HG02798 (cell line): ENCODE measurements around the gene SOCS6.
"Not testable (repeated sequence)": the region's sequence is repeated elsewhere in the genome, so short reads cannot be mapped to it uniquely, and the experiment has no call there.

ENCODE experiments used
- ATAC-seq: cut with Tn5 transposase; IDR thresholded peaks from one replicate; pipeline ENCODE4 v1.9.1; 2021; ENCODE audit warnings: mild to moderate bottlenecking; ENCODE audit not compliant: unreplicated experiment, poor library complexity

Gene SOCS6

DNA sequence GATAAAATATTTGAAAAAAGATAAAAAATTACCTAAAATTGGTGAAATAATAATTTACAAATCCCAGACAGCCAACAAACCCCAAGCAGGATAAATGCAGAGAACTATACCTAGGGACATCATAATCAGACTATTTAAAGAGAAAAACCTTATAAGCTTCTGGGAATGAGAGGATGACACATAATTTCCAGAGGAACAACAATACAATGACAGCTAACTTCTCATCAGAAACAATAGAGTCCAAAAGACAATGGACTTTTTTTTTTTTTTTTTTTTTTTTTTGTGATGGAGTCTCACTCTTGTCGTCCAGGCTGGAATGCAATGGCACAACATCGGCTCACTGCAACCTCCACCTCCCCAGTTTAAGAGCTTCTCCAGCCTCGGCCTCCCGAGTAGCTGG is 65.2 kb downstream of the SOCS6 start:
- no peak for ATAC-seq

DNA sequence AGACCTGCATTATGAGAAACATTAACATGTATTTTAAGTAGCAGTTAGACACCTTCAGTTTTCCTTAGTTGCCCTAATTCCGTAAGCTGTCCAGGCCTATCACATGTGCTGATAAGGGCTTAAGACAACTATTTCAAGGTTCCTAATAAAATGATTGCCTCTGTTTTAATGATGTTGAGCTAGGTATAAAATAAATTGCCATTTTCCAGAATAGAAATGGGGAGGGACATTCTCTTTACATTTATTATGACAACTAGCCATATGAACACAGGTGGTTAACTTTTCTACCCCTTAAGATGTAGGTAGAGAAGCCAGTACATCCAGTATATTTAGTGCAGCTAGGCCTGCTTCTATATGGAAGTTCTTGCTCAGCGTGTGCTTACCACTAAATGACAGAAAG is 65.9 kb downstream of the SOCS6 start:
- ATAC-seq = no peak

DNA sequence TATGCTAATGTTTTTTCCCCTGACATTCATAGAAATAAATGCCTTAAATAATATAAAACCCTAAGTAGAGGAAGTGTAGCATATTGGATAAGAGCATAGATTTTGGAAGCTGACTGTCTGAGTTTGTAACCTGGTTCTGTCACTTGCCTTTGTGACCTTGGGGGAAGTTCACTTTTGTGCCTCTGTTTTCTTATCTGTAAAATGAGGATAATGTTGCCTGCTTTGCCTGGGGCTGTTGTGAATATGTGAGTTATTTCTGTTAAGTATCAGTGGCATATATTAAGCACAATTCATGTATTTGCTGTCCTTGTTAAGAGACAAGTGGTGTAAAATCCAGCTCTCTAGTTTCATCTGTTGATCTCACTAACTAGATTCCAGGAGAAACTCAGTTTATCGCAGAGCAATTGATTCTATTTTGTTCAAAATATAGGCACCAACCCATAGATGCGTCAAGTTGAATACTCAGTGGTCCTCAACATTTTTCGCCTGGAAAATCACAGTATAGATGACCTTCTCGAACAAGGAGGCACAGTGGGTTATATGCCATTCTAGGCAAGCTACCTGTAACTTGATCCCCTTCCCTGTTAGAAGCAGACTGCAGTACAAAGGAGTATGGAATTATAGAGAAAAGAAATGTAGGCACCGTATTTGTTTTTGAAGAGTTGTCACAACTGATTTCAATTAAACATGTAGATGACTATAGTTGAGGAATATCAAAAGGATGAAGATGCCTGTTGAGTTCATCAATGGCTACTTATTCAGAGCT is 67.0 kb downstream of the SOCS6 start:
- no peak for ATAC-seq

DNA sequence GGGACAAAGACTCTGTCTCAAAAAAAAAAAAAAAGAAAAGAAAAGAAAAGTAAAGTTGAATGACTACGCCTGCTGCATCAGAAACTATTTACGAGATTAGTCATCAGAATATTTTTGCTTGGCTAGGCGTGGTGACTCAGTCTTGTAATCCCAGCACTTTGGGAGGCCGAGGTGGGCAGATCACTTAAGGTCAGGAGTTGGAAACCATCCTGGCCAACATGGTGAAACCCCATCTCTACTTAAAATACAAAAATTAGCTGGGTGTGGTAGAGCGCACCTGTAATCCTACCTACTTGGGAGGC is 69.2 kb downstream of the SOCS6 start:
- peak; percentile 82 for ATAC-seq

DNA sequence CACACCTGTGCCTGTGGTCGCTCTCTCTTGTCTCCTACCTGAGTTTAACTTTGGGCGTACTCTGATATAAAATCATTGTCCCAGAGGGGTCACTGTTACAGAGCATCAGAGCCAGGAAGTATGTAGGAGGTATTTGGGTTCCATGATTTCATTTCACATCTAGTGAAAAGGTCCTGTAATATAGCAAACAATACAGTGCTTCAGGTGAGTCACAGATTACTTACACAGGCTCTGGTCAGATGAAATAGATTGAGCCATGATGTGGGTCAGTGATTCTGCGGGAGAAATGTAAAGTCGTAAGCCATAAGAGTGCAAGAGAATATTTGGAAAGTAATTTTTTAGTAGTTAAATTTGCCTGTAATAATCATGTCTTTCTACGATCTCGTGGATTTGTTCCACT is 70.2 kb downstream of the SOCS6 start:
- ATAC-seq = no peak

DNA sequence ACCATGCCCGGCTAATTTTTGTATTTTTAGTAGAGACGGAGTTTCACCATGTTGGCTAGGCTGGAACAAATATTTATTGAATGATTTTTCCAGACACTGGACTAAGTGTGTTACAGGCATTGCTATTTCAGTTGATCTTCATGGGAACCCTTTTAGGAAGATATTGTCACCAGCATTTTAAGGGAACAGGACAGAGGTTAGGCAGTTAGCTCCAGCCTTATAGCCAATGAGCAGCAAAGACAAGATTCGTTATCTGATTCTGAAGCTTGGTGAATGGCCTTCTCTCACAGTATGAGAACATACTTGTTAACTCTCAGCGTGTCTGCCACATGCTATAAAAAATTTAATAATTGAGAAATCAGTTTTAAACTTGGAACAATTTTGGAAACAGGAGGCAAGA is 73.4 kb downstream of the SOCS6 start:
- no peak for ATAC-seq

DNA sequence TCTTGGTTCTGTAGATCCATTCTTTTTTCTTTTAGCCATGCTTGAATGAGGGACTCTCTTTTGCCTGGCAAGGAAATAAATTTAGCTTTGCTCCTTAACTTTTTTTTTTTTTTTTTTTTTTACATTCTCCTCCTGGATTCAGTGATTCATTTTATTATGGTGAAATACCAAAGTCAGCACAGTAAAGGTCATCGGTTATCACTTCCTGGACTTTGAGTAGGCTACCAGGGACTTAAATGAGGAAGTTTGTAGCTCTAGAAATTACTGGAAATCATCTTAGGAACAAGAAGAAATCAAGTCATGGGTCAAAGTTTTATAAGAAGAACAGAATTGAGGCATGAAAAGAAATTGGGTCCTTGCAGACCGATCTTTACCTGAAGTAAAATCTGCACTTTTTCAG is 75.0 kb downstream of the SOCS6 start:
- no peak for ATAC-seq

DNA sequence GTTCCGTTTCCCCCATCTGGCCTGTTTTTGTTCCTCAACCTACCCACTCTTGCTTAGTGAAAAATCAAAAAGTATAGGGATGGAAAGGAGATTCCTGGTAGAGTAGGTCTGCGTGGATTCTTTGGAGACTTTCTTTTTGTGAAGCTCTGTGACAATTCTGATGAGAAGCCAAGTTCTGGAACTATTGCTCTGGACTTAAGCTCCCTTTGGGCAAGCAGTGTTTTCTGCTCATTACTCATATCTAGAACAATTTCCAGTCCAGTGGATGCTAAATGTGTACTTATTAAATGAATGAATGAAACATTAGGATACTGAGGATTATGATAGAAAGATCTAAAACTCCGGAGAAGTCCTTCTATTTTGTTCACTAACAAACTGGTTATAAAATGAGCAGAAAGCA is 76.5 kb downstream of the SOCS6 start:
- ATAC-seq = no peak

DNA sequence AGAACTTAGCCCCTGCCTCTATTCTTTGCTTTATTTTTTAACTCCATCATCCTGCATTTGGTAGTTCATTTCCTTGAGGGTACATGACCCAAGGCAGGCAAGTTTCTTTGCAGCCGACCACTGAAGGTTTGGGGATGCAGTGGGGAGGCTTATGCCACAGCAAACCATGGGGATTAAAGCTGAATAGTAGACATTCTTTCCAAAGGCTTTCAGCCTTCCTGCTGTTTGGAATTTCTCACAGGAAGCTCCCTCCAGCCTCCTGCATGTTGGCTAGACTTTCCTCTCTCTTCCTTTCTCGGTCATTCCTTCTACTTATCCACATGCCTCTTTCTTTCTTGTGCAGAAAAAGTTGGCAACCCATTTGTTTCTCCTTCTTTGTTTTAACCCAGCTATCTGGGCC is 77.3 kb downstream of the SOCS6 start:
- ATAC-seq = no peak

DNA sequence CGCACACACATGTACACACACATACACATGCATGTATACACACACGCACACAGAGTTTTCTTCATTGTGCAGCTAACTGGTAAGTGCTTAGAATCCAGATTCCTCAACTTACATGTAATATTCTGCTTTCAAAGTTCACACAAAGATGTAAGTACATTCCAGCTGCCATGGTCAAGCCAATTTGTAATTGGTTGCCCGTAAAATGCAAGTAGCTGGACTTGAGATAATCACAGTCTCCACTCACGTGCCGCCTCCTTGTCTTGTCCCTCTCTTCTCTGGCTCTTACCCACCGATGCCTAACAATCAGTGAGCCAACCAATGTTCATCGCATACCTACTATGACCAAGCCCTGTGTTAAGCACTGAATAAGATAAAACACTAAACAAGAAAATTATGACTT is 77.8 kb downstream of the SOCS6 start:
- no peak for ATAC-seq

DNA sequence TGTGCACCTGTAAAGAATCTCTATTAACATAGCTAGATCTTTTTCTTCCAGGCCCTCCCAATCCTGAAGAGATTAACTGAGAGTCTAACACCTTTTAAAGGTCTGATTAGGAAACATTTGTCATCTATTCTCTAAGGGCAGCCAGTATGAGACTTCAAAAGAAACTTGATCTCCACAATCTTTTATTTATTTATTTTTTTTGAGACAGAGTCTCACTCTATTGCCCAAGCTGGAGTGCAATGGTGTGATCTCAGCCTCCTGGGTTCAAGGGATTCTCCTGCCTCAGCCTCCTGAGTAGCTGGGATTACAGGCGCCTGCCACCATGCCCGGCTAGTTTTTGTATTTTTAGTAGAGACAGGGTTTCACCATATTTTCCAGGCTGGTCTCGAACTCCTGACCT is 78.5 kb downstream of the SOCS6 start:
- ATAC-seq = not testable (repeated sequence)

DNA sequence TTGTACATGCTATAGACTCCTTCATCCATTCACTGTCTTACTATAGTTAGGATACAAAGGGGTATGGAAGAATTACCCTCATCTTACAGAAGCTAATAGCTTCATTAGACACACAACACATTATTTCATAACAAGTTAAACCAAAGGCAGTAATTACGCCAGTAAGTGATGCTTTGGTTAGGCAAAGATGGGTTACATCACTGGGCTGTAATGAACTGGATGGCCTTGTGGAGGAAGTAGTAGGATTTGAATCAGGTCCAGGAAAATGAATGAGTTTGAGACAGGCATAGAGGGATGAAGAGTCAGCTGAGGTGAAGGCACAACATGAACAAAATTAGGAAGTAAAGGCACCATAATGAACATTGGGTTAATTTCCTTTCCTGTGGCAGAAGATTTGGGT is 80.1 kb downstream of the SOCS6 start:
- no peak for ATAC-seq

DNA sequence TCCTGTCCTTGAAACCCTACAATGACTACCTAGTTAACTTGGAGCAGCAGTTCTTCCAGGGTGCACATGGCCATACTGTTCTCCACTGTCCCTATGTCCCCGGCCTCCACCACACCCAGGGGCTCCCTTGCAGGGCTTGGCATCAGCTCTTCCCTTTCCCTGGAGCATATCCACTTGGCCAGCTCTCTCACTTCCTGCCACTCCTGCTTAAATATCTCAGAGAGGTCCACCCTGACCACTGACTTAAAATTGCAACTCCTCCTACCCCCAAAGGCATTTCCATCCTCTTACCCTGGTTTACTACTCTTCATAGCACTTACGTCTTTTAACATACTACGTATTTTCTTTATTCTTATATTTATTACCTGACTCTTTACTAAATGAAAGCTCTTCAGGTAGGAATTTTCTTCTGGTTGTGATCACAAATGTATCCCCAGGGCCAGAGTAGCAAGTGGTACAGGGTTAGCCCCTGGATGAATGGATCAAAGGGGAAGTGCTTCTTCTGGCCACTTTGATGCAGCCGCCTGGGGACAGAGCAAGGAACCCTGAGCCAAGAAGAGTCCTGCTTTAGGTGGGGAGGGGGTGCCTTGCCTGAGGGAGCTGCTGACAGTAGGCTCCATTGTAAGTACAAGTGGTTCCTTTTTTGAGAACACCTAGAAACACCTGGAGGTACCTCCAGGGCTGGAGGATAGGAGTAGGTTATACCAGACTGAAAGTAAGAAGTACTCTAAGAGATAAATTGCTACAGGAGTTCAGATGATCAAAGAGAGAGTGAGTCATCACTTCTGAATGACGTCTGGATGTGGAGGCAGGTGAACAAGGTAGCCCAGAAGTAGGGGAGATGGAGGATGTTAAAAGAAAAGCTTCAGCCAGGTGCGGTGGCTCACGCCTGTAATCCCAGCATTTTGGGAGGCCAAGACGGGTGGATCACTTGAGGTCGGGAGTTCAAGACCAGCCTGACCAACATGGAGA is 82.2 kb downstream of the SOCS6 start:
- ATAC-seq = no peak

DNA sequence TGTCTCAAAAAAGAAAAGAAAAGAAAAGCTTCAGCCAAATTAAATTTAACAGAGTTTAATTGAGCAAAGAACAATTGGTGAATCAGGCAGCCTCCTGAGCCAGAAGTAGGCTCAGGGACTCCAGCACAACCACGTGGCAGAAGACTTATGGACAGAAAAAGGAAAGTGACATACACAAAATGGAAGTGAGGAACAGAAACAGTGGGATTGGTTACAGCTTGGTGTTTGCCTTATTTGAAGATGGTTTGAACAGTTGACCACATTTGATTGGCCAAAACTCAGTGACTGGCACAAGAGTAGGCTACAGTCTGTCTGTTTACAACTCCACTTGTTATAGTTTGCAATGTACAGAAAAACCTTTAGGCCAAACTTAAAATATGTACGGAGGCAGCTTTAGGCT is 83.1 kb downstream of the SOCS6 start:
- no peak for ATAC-seq

DNA sequence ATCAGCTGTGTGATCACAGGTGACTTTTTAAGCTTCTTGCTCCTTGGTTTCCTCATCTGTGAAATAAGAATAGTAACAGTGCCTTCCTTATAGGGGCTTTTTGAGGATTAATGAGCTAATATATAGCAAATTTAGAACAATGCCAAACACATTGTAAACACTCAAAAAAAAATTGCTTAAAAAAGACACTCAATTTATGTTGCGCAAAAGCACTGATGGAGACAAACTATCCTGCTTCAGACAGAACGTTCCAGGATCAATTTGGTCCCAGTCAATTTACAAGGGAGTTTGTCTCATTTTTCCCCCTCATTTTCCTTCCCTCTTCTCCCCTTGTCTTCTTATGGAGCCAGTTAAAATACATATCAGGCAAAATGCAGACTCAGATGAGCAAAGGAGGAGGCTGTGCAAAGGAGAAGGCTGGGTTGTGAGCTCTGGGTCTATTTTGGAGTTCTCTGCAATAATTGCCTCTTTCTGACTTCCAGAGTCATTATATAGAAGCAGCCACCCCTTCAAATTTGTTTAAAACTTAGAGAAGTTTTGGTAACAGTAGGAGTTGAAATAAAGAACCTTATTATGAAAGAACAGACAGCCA is 83.7 kb downstream of the SOCS6 start:
- no peak for ATAC-seq

DNA sequence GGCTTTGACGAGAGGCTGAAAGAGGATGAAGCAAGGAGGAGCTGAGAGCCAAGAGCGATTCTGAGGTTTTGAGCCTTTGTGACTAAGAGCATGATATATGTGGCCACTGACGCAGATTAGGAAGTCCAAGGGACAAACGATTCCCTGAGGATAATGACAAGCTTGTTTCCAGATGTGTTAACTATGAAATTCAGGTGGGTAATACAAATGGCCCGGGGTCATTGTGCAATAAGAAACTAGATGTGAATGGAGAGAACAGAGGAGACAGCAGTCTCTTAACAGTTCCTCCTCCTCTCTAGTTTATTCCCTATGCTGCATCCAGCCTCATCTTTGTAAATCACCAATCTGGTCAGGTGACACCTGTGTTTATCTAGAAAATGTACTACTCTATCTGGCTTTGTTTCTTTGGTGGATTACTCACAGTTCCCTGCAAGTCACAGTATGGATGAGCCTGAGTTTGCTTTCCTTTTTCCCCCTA is 84.2 kb downstream of the SOCS6 start:
- no peak for ATAC-seq

DNA sequence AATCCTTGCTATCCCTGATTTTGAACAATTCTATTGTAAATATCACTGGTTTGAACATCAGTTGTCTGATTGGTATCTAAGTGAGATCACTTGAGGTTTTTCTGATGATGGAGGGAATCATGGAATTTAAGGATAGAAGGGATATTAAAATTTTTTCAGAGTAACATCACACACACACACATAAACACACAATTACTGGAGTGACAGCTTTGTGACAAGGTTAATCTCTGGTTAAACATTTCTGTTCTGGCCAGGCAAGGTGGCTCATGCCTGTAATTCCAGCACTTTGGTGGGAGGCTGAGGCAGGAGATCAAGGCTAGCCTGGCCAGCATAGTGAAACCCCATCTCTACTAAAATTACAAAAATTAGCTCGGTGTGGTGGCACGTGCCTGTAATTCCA is 85.3 kb downstream of the SOCS6 start:
- no peak for ATAC-seq

DNA sequence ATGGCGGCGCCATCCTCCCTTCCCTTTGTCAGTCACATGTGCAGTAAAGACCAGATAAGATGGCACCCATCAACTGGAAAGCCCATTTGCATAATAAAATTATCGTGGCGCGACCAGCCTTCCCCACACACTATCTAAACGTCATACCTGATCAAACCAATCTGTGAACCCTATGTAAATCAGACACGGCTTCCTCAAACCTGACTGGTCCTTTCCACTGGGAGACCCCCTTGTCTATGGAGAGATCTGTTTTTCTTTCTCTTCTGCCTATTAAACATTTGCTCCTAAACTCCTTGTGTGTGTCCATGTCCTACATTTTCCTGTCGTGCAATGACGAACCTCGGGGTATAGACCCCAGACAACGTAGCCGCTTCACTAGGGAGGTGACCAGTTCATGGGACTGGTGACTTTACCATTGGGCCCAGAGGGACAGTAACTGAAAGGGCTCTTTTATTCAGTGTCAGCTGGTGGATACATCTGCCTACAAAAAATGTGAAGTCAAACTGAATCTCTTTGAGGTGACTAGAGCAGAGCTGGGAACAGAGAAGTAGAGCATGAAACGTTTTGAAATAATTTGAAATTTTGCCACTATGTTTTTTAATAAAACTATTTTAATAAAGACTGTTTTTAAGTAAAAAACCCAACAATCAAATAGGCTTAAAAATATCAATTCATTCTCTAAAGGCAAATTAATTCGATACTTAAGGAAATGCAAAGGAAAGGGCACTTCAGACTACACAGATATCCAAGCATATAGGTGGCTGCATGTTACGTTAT is 87.5 kb downstream of the SOCS6 start:
- ATAC-seq = no peak

DNA sequence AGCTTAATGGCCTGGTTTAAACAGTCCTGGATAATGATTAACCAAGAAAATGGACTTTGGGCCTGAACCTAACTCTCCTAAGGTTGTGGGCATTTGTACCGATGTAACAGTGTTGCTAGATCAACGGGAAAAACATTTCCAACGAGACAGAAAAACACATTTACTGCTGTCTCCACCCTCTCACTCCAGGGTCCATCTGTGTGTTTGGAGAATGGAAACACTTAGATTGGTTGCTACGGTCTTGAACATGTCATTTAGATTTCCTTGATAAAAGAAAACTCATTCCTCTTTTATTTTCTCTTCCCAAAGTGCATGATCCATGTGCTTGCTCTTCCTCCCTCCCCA is 88.0 kb downstream of the SOCS6 start:
- ATAC-seq = no peak

DNA sequence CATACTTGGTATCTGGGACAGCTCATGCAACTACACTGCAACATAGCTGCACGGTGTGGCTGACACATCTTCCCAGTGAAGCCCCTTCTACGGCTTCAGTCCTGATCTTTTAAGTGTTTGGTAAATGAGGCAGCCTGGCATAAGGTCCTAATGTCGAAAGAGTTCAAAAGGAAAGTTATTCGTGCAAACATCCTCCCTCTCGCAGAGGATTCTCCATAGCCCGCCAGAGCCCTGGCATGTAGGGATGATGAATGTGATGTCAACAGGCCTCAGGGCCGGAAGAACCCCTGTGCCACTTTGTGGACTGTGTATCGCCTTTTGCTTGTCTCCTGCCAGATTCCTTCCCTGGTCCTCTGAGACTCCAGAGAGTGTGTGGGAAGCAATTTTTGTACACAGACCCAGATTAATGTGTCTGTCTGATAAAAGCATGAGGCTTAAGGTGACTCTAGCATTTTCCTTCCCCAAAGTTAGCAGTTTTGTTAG is 88.5 kb downstream of the SOCS6 start:
- ATAC-seq = no peak
